ENCODE measurements around the gene MAD2L2.

Gene MAD2L2

GRCh38 chr1:11650331-11650991 is 30.5 kb downstream of the MAD2L2 start:
- H3K4me3 ChIP-seq (replicated peaks; ENCODE audit: low read depth, low read length): no peak overlapping the region
- peak; percentile 78 for DNase-seq (ENCODE audit: low read depth)
- TF ChIP-seq CTCF (IDR thresholded peaks at IDR 0.05; ENCODE audit: low read length, missing control alignments): peak; percentile 50

- no peak for DNase-seq (ENCODE audit: low read depth)
- TF ChIP-seq CTCF (IDR thresholded peaks at IDR 0.05; ENCODE audit: low read length, missing control alignments): no peak
These were observed 31.2 kb downstream of the MAD2L2 start for GRCh38 chr1:11649624-11650330.

GRCh38 chr1:11649237-11649623 is 31.7 kb downstream of the MAD2L2 start:
- no peak for TF ChIP-seq CTCF (IDR thresholded peaks at IDR 0.05; ENCODE audit: low read length, missing control alignments)
- DNase-seq (ENCODE audit: low read depth): no peak
- no peak overlapping the region for H3K4me3 ChIP-seq (replicated peaks; ENCODE audit: low read depth, low read length)

More at GRCh38 chr1:11649624-11650330, 31.2 kb downstream of the MAD2L2 start:
- H3K4me3 ChIP-seq (replicated peaks; ENCODE audit: low read depth, low read length): no peak overlapping the region

- no peak overlapping the region for H3K4me3 ChIP-seq (replicated peaks; ENCODE audit: low read depth, low read length)
- TF ChIP-seq CTCF (IDR thresholded peaks at IDR 0.05; ENCODE audit: low read length, missing control alignments): no peak
- no peak for DNase-seq (ENCODE audit: low read depth)
These were observed 32.2 kb downstream of the MAD2L2 start for GRCh38 chr1:11648732-11649158.

- DNase-seq (ENCODE audit: low read depth): no peak
- H3K4me3 ChIP-seq (replicated peaks; ENCODE audit: low read depth, low read length): no peak overlapping the region
- TF ChIP-seq CTCF (IDR thresholded peaks at IDR 0.05; ENCODE audit: low read length, missing control alignments): no peak
These were observed 32.9 kb downstream of the MAD2L2 start for GRCh38 chr1:11648039-11648438.

DNA sequence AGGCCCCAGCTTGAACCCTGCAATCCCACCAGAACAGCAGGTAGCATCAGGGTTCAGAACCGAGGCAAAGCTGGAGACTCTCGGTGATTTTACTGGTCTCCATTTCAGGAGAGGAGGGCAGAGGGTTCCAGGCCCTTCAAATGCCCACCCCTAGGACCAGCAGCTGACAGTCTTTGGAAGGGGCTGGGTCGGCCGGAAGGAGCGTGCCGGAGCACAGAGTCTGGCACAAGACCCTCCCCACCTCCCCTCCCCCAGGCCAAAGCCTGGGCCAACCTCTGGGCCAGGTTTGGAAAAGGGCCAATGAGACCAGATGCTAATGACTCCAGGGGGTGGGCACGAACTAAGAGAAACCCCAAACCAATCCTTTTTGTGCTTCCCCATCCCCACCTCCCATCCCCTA is 33.6 kb downstream of the MAD2L2 start:
- no peak overlapping the region for H3K4me3 ChIP-seq (replicated peaks; ENCODE audit: low read depth, low read length)
- no peak for DNase-seq (ENCODE audit: low read depth)
- no peak for TF ChIP-seq CTCF (IDR thresholded peaks at IDR 0.05; ENCODE audit: low read length, missing control alignments)

All from fibroblast of pulmonary artery (primary cell).